ENCODE measurements around the gene RNF214.

DNA sequence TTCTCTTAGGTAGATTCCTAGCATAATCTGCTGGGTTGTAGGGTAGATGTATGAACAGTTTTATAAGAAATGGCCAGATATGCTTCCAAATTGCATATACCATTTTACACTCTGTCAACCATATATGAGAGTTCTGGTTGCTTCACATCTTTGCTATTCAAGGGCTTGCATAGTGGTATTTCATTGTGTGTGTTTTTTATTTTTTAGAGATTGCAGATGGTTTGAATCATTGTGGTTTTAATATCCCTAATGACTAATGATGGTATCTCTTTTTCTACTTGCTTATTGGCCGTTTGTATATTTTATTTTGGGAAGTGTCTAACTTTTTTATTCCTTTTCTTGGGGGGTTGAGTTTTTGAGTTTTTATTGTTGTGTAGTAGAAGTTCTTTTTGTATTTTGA, 26.9 kb downstream of the RNF214 start:
- TF ChIP-seq ZFP30 (CRISPR knock-in tag; IDR thresholded peaks at IDR 0.05): no peak
- TF ChIP-seq PPARA (CRISPR knock-in tag; IDR thresholded peaks at IDR 0.05; ENCODE audit: borderline replicate concordance): no peak
- TF ChIP-seq ZNF565 (CRISPR knock-in tag; conservative IDR thresholded peaks at IDR 0.05; ENCODE audit: low read depth): no peak
- no peak for TF ChIP-seq ESRRG (CRISPR knock-in tag; IDR thresholded peaks at IDR 0.05)
- no peak for TF ChIP-seq RARB (CRISPR knock-in tag; IDR thresholded peaks at IDR 0.05)
- TF ChIP-seq, protein P1, sequence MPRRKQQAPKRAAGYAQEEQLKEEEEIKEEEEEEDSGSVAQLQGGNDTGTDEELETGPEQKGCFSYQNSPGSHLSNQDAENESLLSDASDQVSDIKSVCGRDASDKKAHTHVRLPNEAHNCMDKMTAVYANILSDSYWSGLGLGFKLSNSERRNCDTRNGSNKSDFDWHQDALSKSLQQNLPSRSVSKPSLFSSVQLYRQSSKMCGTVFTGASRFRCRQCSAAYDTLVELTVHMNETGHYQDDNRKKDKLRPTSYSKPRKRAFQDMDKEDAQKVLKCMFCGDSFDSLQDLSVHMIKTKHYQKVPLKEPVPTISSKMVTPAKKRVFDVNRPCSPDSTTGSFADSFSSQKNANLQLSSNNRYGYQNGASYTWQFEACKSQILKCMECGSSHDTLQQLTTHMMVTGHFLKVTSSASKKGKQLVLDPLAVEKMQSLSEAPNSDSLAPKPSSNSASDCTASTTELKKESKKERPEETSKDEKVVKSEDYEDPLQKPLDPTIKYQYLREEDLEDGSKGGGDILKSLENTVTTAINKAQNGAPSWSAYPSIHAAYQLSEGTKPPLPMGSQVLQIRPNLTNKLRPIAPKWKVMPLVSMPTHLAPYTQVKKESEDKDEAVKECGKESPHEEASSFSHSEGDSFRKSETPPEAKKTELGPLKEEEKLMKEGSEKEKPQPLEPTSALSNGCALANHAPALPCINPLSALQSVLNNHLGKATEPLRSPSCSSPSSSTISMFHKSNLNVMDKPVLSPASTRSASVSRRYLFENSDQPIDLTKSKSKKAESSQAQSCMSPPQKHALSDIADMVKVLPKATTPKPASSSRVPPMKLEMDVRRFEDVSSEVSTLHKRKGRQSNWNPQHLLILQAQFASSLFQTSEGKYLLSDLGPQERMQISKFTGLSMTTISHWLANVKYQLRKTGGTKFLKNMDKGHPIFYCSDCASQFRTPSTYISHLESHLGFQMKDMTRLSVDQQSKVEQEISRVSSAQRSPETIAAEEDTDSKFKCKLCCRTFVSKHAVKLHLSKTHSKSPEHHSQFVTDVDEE (CRISPR knock-in tag; IDR thresholded peaks at IDR 0.05): no peak
- TF ChIP-seq ZC3H10 (CRISPR knock-in tag; IDR thresholded peaks at IDR 0.05): no peak

Measured in SK-N-SH treated with all-trans-retinoic acid at 6 μM for 48 hours (cell line).